ENCODE measurements around the gene GNRH2. TPM values are rescaled to one million over a fixed set of nuclear protein-coding genes. Genes with fewer than 3 reads are reported as not detected.

Gene GNRH2
- total RNA-seq, 1 experiment from 2014 or later: 0.50 TPM

- Mint-ChIP-seq H3K27me3 (ENCODE audit: unreplicated experiment) (no peaks in the 10 kb centered on the region), H3K36me3 (ENCODE audit: insufficient read depth, unreplicated experiment) (peaks cover 27% of the 10 kb centered on the region), H3K4me3 (ENCODE audit: low read depth, unreplicated experiment) (no peak overlapping the region), H3K27ac (ENCODE audit: unreplicated experiment) (no peak overlapping the region), H3K9me3 (ENCODE audit: low read depth, unreplicated experiment) (no peaks in the 10 kb centered on the region), H3K4me1 (ENCODE audit: low read depth, unreplicated experiment) (peaks cover 14% of the 10 kb centered on the region)
- CTCF ChIA-PET: no interaction called here
- no peak for TF ChIP-seq CTCF (IDR thresholded peaks at IDR 0.05; ENCODE audit: unreplicated experiment)
- DNase-seq: no peak
- intact Hi-C loops (cut with micrococcal nuclease; ENCODE audit: unreplicated experiment): no loop called here
- no TSS peak for BruUV-seq (replicated peaks)
These were observed 797 bp upstream of the GNRH2 start for GRCh38 chr20:3042625-3043024.

DNA sequence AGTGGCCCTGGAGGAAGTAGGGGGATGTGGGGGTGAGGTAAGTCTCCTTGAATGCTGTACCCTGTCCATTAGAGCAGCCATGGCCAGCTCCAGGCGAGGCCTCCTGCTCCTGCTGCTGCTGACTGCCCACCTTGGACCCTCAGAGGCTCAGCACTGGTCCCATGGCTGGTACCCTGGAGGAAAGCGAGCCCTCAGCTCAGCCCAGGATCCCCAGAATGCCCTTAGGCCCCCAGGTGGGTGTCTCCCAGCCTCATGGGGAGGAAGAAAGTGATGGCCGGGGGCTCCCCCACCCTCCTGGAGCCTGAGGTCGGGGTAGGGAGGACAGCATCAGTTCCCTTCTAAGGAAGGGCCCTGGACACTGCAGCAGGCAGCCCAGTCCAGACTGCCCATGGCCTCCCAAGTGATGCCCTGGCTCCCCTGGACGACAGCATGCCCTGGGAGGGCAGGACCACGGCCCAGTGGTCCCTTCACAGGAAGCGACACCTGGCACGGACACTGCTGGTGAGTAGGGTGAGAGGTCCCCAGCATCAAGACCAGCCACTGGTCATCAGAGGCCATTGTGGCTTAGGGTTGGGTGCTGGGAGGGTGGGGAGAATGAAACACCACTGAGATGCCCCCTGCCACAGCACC lies 1.0 kb downstream of the GNRH2 start:
- Mint-ChIP-seq H3K36me3 (ENCODE audit: insufficient read depth, unreplicated experiment) (peaks cover 30% of the 10 kb centered on the region), H3K9me3 (ENCODE audit: low read depth, unreplicated experiment) (no peaks in the 10 kb centered on the region), H3K27me3 (ENCODE audit: unreplicated experiment) (no peaks in the 10 kb centered on the region), H3K27ac (ENCODE audit: unreplicated experiment) (no peak overlapping the region), H3K4me3 (ENCODE audit: low read depth, unreplicated experiment) (peak overlapping the region; percentile 97), H3K4me1 (ENCODE audit: low read depth, unreplicated experiment) (peaks cover 14% of the 10 kb centered on the region)
- DNase-seq: no peak
- intact Hi-C loops (cut with micrococcal nuclease; ENCODE audit: unreplicated experiment): no loop called here
- no peak for TF ChIP-seq CTCF (IDR thresholded peaks at IDR 0.05; ENCODE audit: unreplicated experiment)
- BruUV-seq (replicated peaks): no TSS peak
- CTCF ChIA-PET: interaction anchor here (0.6 kb wide), 1 partner anchor 280 kb away, joined by 4 read pairs; no protein-coding TSS in a partner anchor

DNA sequence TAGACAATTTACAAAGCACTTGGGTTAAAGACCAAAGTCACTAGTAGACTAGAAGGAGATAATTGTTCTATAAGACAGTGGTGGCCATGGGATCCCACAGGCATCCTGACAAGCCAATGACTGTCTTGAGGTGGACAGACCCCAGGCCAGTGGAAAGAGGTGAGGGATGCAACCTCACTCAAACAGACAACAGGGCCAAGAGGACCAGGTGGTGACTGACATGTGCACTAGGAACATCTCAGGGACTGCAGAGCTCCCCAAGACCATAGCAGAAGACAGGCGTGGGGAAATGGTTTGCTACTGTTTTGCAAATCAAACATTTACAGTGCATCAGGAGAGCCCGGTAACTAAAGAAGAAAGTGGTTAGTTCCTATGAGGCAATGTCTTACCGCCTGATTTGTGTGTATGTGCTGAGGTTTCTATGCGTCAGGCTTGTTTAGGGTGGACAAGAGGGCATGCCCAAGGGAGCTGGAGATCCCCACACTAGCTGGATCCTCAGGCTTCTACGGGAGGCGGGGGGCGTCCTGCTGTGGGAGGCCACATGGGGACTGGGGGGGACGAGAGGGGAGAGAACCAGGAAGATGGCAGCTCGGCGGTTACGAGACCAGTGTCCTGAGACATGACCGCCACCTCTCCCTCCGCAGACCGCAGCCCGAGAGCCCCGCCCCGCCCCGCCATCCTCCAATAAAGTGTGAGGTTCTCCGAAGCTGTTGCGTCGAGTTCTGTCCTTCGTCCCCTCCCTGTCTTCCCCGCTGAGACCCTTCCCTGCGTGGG lies 1.8 kb downstream of the GNRH2 start:
- Mint-ChIP-seq H3K27me3 (ENCODE audit: unreplicated experiment) (no peaks in the 10 kb centered on the region), H3K9me3 (ENCODE audit: low read depth, unreplicated experiment) (no peaks in the 10 kb centered on the region), H3K4me1 (ENCODE audit: low read depth, unreplicated experiment) (peaks cover 14% of the 10 kb centered on the region), H3K36me3 (ENCODE audit: insufficient read depth, unreplicated experiment) (peaks cover 29% of the 10 kb centered on the region), H3K4me3 (ENCODE audit: low read depth, unreplicated experiment) (peak overlapping the region; percentile 97), H3K27ac (ENCODE audit: unreplicated experiment) (peak overlapping the region; percentile 39)
- intact Hi-C loops (cut with micrococcal nuclease; ENCODE audit: unreplicated experiment): no loop called here
- CTCF ChIA-PET: interaction anchor here (0.7 kb wide), 1 partner anchor 25 kb away, joined by 3 read pairs; no protein-coding TSS in a partner anchor
- TF ChIP-seq CTCF (IDR thresholded peaks at IDR 0.05; ENCODE audit: unreplicated experiment): no peak
- no TSS peak for BruUV-seq (replicated peaks)
- peak; percentile 64 for DNase-seq

DNA sequence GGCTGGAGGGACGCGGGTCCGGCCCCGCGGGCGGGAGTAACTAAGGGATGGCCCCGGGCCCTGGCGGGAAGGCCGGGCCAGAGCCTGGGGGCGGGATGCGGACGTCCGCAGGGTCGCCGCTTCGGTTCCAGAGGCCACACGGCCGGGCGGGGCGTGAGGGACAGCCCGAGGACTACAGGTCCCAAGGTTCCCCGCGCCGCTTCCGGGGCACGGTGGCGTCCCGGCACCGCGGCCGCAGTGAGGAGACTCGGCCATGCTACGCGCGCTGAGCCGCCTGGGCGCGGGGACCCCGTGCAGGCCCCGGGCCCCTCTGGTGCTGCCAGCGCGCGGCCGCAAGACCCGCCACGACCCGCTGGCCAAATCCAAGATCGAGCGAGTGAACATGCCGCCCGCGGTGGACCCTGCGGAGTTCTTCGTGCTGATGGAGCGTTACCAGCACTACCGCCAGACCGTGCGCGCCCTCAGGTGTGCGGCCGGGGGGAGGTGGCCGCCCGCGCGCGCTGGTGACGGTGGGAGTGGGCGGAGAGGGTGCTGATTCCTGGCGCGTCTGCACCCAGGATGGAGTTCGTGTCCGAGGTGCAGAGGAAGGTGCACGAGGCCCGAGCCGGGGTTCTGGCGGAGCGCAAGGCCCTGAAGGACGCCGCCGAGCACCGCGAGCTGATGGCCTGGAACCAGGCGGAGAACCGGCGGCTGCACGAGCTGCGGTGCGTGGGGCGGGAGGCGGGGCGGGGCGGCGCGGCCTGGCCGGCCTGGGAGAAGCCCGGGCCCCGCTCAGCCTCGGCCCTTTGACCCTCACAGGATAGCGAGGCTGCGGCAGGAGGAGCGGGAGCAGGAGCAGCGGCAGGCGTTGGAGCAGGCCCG lies 2.6 kb downstream of the GNRH2 start, which contains the start of gene MRPS26:
TSS of gene MRPS26 (plus strand) at position 237 of the 861 bp plus-strand sequence. CDS start at position 254, 17 bp downstream.
- no peaks in the 10 kb centered on the region for H3K27me3 Mint-ChIP-seq (ENCODE audit: unreplicated experiment)
- BruUV-seq (replicated peaks): no TSS peak
- H3K36me3 Mint-ChIP-seq (ENCODE audit: insufficient read depth, unreplicated experiment): peaks cover 25% of the 10 kb centered on the region
- DNase-seq: peak; percentile 86
- no peak for TF ChIP-seq CTCF (IDR thresholded peaks at IDR 0.05; ENCODE audit: unreplicated experiment)
- H3K9me3 Mint-ChIP-seq (ENCODE audit: low read depth, unreplicated experiment): no peaks in the 10 kb centered on the region
- H3K27ac Mint-ChIP-seq (ENCODE audit: unreplicated experiment): peak within 1 kb of the TSS; percentile 39
- H3K4me1 Mint-ChIP-seq (ENCODE audit: low read depth, unreplicated experiment): peaks cover 14% of the 10 kb centered on the region
- H3K4me3 Mint-ChIP-seq (ENCODE audit: low read depth, unreplicated experiment): peak within 1 kb of the TSS; percentile 97
- CTCF ChIA-PET: interaction anchor here (0.6 kb wide), 1 partner anchor 230 kb away, joined by 5 read pairs; no protein-coding TSS in a partner anchor
- intact Hi-C loops (cut with micrococcal nuclease; ENCODE audit: unreplicated experiment): no loop called here
